Activated CD4-positive, alpha-beta T cell treated with anti-CD3 and anti-CD28 coated beads for 1 hour (primary cell): ENCODE data around the gene KIFAP3.
"Not testable (repeated sequence)": the region's sequence is repeated elsewhere in the genome, so short reads cannot be mapped to it uniquely, and the experiment has no call there.

Source experiments
- DNase-seq: peaks from one replicate; pipeline ENCODE4 v3.0.0-alpha.2; 2020

KIFAP3 gene

GRCh38 chr1:169918927-169919326 lies 155.6 kb downstream of the KIFAP3 start:
- DNase-seq, result no peak

DNA sequence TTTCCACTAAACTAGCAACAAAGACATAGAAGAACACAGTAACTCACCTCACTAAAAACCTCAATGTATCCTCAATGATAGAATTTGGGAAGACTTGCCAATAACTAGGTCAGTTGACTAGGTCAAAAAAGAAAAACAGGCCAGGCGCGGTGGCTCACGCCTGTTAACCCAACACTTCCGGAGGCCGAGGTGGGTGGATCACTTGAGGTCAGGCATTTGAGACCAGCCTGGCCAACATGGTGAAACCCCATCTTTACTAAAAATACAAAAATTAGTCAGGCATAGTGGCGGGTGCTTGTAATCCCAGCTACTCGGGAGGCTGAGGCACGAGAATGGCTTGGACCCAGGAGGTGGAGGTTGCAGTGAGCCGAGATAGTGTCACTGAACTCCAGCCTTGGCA lies 156.3 kb downstream of the KIFAP3 start:
- DNase-seq, result not testable (repeated sequence)

- DNase-seq, result no peak
These were observed 159.3 kb downstream of the KIFAP3 start for GRCh38 chr1:169915150-169915549.

- DNase-seq, result no peak
These were observed 160.0 kb downstream of the KIFAP3 start for GRCh38 chr1:169914531-169914930.

- DNase-seq, result no peak
These were observed 165.0 kb downstream of the KIFAP3 start for GRCh38 chr1:169909499-169909898.

- no peak for DNase-seq
These were observed 167.6 kb downstream of the KIFAP3 start for GRCh38 chr1:169906938-169907337.

DNA sequence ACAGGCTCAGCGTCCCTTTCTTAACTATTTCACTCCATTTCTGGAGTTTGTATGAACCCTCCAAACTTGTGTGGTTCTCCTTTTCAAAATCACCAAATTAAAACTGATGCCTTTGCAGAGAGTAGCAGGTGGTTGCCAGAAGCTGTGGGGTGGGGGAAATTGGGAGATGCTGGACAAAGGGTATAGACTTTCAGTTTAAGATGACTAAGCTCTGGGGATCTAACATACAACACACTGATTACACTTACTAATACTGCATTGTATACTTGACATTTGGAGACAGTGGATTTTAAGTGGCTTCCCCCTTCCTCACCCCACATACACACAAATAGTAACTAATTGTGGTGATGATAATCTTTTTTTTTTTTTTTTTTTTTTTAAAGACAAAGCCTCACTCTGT lies 169.7 kb downstream of the KIFAP3 start:
- DNase-seq, result no peak

DNA sequence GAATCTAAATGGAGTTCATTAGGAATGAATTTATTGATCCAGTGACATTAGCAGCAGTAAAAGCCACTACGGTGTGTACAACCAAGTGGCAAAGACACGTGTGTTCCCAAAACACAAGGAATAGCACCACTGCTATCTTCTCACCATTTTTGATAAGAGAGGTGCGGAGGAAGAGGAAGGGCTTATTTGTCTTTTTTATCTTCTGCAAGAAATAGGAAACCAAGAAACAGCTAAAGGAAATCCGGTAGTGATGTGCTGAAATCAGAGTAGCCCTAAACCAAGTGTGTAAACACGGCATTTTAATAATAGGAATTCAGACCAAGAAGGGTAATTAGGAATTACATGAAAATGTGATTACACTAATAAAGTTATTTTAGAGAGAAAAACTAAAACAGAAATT lies 171.7 kb downstream of the KIFAP3 start:
- no peak for DNase-seq

GRCh38 chr1:169901115-169901514 lies 173.4 kb downstream of the KIFAP3 start:
- DNase-seq, result no peak

- no peak for DNase-seq
These were observed 173.9 kb downstream of the KIFAP3 start for GRCh38 chr1:169900571-169900970.

GRCh38 chr1:169899519-169900217 lies 174.8 kb downstream of the KIFAP3 start:
- DNase-seq, result no peak

GRCh38 chr1:169896013-169896412 lies 178.5 kb downstream of the KIFAP3 start:
- DNase-seq, result no peak

DNA sequence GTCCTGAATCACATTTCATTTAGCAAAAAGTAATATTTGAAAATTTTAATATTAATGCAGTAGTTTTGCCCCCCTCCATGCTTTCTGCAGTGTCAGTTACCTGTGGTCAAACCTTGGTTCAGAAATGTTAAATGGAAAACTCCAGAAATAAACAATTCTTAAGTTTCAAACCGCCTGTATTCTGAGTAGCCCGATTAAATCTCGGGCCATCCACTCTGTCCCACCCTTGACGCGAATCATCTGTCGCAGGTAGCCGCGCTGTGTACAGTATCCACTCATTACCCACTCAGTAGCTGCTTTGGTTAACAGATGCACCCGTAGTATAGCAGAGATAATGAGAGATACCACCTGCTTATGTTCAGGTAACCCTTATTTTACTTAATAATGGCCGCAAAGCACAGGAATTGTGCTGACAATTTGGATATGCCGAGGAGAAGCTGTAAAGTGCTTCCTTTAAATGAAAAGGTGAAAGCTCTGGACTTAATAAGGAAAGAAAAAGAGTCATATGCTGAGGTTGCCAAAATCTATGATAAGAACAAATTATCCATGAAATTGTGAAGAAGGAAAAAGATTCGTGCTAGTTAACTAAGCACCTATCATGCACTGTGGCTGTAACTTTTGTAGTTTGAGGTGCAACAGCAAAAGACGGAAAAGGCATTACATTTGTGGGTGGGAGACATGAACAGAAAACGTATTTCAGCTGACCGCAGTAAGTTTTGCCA lies 179.9 kb downstream of the KIFAP3 start:
- no peak for DNase-seq

GRCh38 chr1:169893645-169894423 lies 180.7 kb downstream of the KIFAP3 start, which contains the start of gene SCYL3:
Gene SCYL3 (minus strand): TSS chr1:169893896. CDS start chr1:169888840, 5,056 bp downstream.
- peak; percentile 84 for DNase-seq

- DNase-seq, result peak; percentile 20
These were observed 181.4 kb downstream of the KIFAP3 start for GRCh38 chr1:169892927-169893644.

- no peak for DNase-seq
These were observed 182.1 kb downstream of the KIFAP3 start for GRCh38 chr1:169892176-169892926.

DNA sequence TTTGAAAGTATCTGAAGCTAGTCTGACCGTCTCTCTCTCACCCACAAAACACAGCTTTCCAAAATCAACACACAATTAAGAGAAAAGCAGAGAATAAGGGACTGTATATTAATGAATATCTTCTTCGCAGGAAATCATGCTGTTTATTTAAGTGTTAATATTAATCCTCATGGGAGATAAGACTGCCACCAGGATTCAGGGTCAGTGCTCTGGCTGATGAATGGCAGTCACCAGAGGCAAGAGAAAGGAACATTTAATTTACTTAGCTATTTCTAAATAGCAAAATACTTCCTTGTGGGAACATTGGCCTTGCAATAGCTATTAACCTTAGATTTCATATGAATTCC lies 183.0 kb downstream of the KIFAP3 start:
- DNase-seq, result no peak

DNA sequence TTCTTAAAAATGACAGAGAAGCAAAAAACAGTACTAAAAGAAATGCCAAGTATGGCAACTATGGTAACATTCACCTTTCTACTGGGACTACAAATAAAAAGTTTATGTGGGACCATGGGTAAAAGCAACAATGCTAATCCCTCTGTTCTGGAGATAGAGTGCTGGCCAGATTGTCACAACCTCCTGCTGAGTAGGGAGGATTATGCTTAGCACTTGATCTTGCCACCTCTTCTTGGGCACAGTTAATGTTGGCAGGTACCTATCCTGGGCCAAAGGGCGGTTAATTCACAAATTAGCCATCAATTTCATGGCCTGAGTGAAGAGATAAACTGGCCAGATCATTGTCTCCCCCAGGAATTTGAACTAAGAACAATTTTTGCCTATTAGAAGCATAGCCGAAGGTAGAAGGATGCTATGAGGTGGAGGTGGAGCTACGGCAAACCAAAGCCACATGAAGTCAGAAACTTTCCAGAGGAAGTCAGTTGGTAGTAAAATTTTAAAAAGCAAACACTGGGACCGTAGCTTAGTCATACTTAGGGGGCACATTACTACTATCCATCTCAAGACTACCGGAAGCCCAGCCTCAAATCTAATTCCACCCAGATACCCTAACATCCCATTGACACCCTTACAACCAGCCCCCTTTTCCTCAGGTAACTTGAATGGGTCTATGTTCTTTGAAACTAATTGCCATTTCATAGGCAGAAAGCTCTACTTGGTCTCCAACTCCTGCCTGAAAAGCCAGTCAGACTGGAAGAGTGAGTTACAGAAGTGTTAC lies 183.5 kb downstream of the KIFAP3 start:
- no peak for DNase-seq

- no peak for DNase-seq
These were observed 184.6 kb downstream of the KIFAP3 start for GRCh38 chr1:169889871-169890270.

- DNase-seq, result no peak
These were observed 187.6 kb downstream of the KIFAP3 start for GRCh38 chr1:169886931-169887330.

- DNase-seq, result no peak
These were observed 188.1 kb downstream of the KIFAP3 start for GRCh38 chr1:169886422-169886821.

DNA sequence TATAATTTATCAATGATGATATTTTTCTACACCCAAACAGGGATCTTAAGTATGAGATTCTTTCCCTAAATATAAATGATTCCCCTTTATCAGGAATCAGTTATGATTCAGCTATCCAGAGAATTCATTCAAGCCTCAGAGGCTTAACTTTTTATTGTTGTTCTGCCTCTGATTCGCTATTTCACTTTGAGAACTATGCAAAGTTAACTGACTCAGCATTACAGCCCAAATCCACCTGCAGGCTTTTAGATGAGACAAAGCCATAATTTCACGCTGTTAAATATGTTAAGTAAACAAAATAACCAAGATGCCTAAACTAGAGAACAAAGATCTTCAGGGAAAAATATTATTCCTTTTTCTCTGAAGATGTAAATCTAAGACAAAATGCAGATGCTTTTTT lies 189.3 kb downstream of the KIFAP3 start:
- no peak for DNase-seq
